ENCODE measurements around the gene CSNK1A1L. TPM values are rescaled to one million over a fixed set of nuclear protein-coding genes. Genes with fewer than 3 reads are reported as not detected.

CSNK1A1L gene
- total and polyA plus RNA-seq, 2 of the 8 experiments (the other 6 are each of a cell fraction or from before 2014, with no cell fraction given) = not detected

GRCh38 chr13:37100731-37101130 lies 4.7 kb downstream of the CSNK1A1L start:
- Histone ChIP-seq H4K8ac (ENCODE audit: extremely low read depth, insufficient read depth, low read length) (no peak overlapping the region), H3K9me3 (ENCODE audit: insufficient read depth in 2 of 2, low read depth in 1 of 2, low read length in 1 of 2) (peaks cover 0 to 6% of the 10 kb centered on the region in 2 experiments; a peak in 1 of 4 replicates), H3K14ac (ENCODE audit: insufficient read length) (no peak overlapping the region), H3K9ac (replicated peaks in 1 of 4; ENCODE audit: extremely low read depth in 1 of 4, low read depth in 3 of 4, low read length in 3 of 4) (no peak overlapping the region), H3K27ac (ENCODE audit: low read depth, low read length) (no peak overlapping the region), H3K4me1 (replicated peaks in 1 of 4; ENCODE audit: control insufficient read depth in 3 of 4, insufficient read depth in 4 of 4, low read length in 3 of 4) (no peaks in the 10 kb centered on the region), H3K56ac (replicated peaks; ENCODE audit: insufficient read length, low read depth, low read length) (no peak overlapping the region), H2AK5ac (ENCODE audit: low read depth, low read length) (no peak overlapping the region), H2AFZ (ENCODE audit: low read length) (no peak overlapping the region), H3K36me3 (ENCODE audit: control insufficient read depth in 2 of 4, insufficient read depth in 4 of 4, low read length in 3 of 4) (no peaks in the 10 kb centered on the region), H2BK20ac (ENCODE audit: low read length) (no peak overlapping the region), H4K5ac (ENCODE audit: insufficient read length, low read depth, low read length) (no peak overlapping the region), H3K18ac (ENCODE audit: extremely low read depth, low read length) (no peak overlapping the region), H3K27me3 (replicated peaks in 1 of 4; ENCODE audit: control insufficient read depth in 3 of 4, extremely low read depth in 1 of 4, insufficient read depth in 3 of 4, low read length in 3 of 4) (no peaks in the 10 kb centered on the region), H4K91ac (replicated peaks; ENCODE audit: insufficient read length, low read length) (no peak overlapping the region), H3K23ac (ENCODE audit: insufficient read length) (no peak overlapping the region), H3K4me2 (ENCODE audit: insufficient read depth in 1 of 2, low read depth in 2 of 2, low read length in 2 of 2) (no peak overlapping the region), H3K23me2 (ENCODE audit: low read depth, low read length) (no peaks in the 10 kb centered on the region), H2BK5ac (ENCODE audit: low read depth, low read length) (no peak overlapping the region), H2BK12ac (ENCODE audit: low read depth, low read length) (no peak overlapping the region), H3K79me1 (ENCODE audit: low read depth, low read length) (no peaks in the 10 kb centered on the region), H3K4me3 (ENCODE audit: extremely low read depth in 1 of 4, insufficient read depth in 2 of 4, low read depth in 3 of 4, low read length in 4 of 4) (no peak overlapping the region), H3K4ac (replicated peaks; ENCODE audit: insufficient read length, low read depth, low read length) (no peak overlapping the region), H3K79me2 (ENCODE audit: control insufficient read depth in 1 of 2, insufficient read depth in 2 of 2, low read length in 2 of 2) (no peaks in the 10 kb centered on the region), H4K20me1 (replicated peaks in 1 of 2; ENCODE audit: control insufficient read depth in 1 of 2, insufficient read depth in 2 of 2, low read length in 2 of 2) (no peaks in the 10 kb centered on the region), H2BK15ac (ENCODE audit: low read length) (no peak overlapping the region), H2BK120ac (replicated peaks; ENCODE audit: low read depth, low read length) (no peak overlapping the region)
- POLR2A ChIA-PET (ENCODE audit: partially characterized antibody) = no interaction called here
- no peak for FAIRE-seq
- CTCF ChIA-PET (ENCODE audit: partially characterized antibody) = interaction anchor here (0.7 kb wide), 1 partner anchor 470 kb away, joined by 3 read pairs; no protein-coding TSS in a partner anchor
- DNase-seq (ENCODE audit: low read depth in 1 of 2, low spot score in 2 of 2) = no peak
- TF ChIP-seq TBP (IDR thresholded peaks at IDR 0.05; ENCODE audit: low read depth, low read length) = no peak
- TF ChIP-seq GABPA (IDR thresholded peaks at IDR 0.05; ENCODE audit: borderline replicate concordance, insufficient read depth, low read length) = no peak
- no peak for TF ChIP-seq TAF1 (IDR thresholded peaks at IDR 0.05; ENCODE audit: low read depth, low read length)
- TF ChIP-seq SIRT6 (IDR thresholded peaks at IDR 0.05; ENCODE audit: low read length) = no peak

All from H1 (cell line).